UCSD-AML1 (cell line): Measurements from ENCODE around the gene WNK1.

Source experiments
- DNase-seq: peaks from one replicate; lab custom pipeline; 2025; ENCODE audit not compliant: unreplicated experiment; lab: John Stamatoyannopoulos, UW

Gene WNK1

DNA sequence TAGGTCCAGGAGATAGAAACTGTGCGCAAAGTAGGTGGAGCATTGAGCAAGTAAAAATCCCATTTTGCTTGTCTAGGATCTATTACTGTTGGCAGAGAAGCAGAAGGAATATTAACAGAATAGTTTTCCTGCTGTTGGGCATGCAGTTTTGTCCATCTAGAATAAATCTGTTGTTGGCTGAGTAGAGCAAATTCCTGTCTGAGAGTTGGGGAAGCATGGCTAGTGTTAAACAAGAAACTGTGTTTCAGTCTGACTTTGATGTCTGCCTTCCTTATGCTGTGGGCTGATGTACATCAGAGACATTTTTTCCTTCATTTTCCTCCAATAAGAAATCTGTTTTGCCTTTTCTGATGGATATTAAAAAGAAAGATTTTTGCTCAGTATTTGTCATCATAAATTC is 99.0 kb downstream of the WNK1 start:
- no peak for DNase-seq

DNA sequence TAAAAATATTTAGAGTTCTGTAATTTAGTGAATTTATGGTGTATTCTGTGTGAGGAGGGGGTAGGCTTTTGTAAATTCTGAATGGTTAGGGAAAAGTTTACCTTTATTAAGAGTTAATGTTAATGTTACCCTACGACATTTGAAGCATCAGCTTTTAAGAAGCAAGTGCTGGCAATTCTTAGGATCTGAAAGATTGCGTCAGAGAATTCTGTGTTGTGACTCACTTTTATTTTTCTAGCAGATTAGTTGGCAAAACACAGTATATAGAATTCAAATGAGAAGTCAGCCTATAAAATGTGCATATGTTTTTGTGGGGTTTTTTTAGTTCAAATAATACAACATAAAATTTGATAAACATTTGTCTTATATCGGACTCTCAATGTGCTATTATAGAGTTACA is 99.5 kb downstream of the WNK1 start:
- DNase-seq, result no peak

DNA sequence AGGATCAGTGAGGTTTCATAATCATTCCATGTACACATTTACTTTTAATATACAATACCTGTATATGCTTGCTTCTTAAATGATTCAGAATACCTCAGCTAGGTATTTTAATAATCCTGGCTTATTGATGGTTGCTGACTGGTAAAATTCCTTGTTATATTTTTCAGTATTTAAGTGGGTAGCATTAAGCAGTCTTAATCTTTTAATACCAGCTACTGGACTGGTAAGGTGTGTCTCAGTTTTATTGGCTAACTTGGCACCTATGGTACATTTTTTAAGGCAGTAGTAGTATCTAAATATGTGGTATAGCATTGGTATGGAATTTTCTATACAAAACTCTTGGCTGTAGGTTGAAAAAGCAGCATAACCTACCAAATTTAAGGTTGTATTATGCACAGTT is 100.5 kb downstream of the WNK1 start:
- DNase-seq, result no peak

DNA sequence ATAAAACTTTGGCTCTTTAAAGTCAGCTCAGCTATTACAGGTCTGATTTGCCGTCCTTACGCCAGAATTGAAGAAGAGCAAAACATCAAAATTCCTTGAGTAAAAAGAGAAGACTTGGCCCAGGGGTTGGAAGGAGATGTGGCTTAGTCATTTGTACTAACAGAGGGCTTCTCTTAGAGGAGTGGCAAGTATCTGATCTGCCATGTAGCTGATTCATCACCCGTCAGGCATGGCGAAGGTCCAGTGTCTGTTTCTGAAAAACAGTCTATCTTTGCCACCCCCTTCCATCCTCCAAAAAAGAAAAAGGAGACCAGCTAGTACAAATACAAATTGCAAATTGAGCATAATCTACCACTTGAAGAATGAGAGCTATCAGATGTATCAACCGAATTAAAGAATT is 105.2 kb downstream of the WNK1 start:
- no peak for DNase-seq

DNA sequence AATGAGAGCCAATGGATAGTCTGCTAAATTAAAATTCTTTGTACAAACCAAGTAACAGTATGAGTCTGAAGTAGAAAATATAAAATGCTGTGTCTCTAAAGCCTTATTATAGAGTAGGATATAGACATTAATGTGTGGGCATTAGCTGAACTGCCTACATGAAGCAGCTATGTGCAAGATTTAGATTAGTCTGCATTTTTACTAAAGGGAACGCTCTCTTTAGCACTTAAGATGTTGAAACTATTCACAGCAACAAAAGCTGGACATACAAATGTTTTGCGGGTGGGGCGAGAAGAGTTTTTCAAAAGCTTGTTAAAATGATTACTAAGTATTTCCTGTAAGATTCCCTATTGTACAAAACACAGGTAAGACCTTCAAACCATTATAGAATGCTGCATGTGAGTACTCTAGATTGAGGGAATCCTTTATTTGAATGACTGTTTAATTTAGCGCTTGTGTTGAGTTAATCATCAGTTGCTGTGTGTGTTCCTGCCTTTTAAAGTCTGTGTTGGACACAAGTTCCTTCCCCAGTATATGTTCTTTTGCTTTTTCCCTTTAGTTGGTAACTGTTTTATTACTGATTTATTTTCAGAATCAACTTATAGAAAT is 110.0 kb downstream of the WNK1 start:
- no peak for DNase-seq

DNA sequence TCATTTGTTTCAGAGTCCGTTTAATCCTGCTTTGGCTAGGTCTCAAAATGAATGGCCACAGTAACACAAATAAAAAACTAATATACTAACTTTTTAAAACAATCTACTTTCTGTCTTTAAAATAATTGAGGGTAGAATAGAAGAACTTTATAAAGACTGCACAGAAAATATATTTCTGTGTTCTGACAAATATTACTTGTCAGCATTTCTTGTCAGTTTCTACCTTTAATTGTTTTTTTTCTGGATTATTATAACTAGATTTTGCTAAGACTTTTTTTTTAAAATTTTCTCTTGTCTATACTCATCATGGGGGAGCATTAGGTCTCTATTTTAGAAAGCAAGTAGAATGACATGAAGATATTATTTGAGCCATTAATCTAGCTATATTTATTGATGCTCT is 110.9 kb downstream of the WNK1 start:
- DNase-seq, result no peak

DNA sequence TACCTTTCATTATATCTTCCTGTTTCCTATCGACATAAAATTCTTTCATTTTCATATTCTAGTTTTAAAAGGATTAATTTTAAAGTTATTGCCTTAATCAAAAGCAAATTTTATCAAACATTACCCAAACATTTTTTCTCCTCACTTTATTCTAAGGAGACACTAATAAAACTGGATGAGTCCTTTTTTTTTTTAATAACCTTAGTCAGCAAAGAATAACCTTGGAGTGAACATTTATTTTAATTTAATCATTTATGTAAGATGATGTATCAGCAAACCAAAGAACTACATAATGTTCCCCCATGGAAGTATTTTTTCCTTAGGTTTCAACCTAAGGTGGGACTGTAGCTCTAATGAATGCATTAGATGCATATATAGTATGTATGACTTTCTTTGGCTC is 113.2 kb downstream of the WNK1 start:
- no peak for DNase-seq

DNA sequence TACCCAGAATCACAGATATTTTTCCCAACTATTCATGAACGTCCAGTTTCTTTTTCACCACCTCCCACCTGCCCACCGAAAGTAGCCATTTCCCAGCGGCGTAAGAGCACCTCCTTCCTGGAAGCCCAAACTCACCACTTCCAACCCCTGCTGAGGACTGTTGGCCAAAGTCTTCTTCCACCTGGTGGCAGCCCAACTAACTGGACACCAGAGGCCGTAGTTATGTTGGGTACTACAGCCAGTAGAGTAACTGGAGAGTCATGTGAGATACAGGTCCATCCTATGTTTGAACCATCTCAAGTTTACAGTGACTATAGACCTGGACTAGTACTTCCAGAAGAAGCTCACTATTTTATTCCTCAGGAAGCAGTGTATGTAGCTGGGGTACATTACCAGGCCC is 115.5 kb downstream of the WNK1 start:
- DNase-seq, result no peak

DNA sequence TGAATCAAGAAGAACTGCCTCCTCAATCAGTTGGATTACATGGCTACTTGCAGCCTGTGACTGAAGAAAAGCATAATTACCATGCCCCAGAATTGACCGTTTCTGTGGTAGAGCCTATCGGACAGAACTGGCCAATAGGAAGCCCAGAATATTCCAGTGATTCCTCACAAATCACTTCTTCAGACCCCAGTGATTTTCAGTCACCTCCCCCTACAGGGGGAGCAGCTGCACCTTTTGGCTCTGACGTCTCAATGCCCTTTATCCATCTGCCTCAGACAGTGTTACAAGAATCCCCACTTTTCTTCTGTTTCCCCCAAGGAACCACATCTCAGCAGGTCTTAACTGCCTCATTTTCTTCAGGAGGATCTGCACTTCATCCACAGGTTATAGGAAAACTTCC is 116.3 kb downstream of the WNK1 start:
- no peak for DNase-seq

DNA sequence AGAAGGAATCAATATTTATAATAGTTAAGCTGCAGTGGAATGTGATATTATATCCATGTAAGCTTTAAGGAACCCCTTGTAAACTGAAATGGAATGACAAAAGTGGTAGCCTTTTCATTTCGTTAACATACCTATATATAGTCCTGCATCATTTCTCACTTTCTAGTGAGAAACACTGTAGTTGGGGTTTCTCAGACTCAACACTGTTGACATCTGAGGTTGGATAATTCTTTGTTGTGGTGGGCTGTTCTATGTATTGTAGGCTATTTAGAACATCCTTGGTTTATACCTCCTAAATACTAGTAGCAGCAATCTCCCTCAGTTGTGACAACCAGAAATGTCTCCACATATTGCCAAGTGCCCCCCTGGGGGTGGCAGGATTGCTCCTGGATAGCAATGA is 118.0 kb downstream of the WNK1 start:
- DNase-seq, result no peak

DNA sequence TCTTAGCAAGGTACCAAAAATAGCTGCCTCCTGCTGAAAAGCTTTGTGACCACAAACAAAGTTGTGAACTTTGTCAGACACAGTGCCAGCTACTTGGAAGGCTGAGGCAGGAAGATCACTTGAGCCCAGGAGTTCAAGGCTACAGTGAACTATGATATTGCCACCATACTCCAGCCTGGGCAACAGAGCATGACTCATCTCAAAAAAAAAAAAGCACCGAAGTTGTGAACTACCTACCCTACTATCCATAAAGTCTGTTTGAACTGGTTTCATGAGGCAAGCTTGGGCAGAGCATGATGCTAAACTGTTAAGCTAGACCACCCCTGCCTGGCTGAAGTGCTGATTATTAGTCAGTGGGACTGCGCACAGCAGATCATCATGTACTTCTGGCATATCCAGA is 121.6 kb downstream of the WNK1 start:
- no peak for DNase-seq

DNA sequence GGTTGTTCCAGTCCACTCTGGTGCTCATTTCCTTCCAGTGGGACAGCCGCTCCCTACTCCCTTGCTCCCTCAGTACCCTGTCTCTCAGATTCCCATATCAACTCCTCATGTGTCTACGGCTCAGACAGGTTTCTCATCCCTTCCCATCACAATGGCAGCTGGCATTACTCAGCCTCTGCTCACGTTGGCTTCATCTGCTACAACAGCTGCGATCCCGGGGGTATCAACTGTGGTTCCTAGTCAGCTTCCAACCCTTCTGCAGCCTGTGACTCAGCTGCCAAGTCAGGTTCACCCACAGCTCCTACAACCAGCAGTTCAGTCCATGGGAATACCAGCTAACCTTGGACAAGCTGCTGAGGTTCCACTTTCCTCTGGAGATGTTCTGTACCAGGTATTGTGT is 127.3 kb downstream of the WNK1 start:
- no peak for DNase-seq

DNA sequence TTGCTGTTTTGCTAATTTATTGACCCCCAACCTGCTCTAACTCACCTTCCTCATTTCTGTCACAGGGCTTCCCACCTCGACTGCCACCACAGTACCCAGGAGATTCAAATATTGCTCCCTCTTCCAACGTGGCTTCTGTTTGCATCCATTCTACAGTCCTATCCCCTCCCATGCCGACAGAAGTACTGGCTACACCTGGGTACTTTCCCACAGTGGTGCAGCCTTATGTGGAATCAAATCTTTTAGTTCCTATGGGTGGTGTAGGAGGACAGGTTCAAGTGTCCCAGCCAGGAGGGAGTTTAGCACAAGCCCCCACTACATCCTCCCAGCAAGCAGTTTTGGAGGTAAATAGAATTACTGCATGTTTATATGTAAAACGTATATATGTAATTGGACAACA is 128.3 kb downstream of the WNK1 start:
- no peak for DNase-seq

DNA sequence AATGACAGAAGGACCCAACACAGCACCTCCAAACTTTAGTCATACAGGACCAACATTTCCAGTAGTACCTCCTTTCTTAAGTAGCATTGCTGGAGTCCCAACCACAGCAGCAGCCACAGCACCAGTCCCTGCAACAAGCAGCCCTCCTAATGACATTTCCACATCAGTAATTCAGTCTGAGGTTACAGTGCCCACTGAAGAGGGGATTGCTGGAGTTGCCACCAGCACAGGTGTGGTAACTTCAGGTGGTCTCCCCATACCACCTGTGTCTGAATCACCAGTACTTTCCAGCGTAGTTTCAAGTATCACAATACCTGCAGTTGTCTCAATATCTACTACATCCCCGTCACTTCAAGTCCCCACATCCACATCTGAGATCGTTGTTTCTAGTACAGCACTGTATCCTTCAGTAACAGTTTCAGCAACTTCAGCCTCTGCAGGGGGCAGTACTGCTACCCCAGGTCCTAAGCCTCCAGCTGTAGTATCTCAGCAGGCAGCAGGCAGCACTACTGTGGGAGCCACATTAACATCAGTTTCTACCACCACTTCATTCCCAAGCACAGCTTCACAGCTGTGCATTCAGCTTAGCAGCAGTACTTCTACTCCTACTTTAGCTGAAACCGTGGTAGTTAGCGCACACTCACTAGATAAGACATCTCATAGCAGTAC is 132.5 kb downstream of the WNK1 start:
- DNase-seq, result no peak

DNA sequence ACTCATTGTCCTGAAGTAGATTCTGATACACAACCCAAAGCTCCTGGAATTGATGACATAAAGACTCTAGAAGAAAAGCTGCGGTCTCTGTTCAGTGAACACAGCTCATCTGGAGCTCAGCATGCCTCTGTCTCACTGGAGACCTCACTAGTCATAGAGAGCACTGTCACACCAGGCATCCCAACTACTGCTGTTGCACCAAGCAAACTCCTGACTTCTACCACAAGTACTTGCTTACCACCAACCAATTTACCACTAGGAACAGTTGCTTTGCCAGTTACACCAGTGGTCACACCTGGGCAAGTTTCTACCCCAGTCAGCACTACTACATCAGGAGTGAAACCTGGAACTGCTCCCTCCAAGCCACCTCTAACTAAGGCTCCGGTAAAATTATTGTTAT is 133.3 kb downstream of the WNK1 start:
- DNase-seq, result no peak

DNA sequence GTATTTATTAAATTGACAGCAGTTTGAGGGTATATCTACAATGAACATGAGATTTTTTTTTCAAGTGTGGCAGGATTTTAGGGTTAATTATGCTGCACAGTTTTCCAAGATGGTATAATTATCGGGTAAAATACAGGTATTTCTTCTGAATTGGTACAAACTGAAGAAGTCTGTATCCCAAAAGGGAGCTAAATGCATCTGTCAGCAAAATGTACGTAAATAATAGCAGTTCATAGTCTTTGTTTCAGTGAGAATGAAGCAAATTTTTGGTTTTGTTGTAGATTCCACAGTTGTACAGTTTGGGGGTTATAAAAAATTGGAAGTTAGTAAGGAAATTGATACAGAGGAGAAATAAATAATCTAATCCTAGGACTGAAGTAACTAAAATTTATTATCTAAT is 133.8 kb downstream of the WNK1 start:
- DNase-seq, result no peak

DNA sequence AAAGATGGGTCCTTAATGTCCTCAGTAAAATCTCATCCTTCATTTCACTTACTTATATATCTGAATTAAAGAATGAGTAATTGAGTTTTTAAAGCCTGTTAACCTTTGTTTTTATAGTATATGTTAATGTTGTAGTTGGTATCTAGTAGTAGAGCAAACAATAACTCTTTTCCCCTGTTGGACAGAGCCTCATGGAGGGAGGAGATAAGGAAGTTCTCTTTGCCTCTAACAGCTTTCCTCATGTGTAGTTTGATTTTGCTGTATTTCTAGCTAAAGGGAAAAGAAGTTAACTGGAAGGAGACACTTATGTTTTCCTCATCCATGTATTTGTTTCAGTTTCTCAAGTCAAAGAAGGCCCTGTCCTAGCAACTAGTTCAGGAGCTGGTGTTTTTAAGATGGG is 141.8 kb downstream of the WNK1 start:
- DNase-seq, result no peak

DNA sequence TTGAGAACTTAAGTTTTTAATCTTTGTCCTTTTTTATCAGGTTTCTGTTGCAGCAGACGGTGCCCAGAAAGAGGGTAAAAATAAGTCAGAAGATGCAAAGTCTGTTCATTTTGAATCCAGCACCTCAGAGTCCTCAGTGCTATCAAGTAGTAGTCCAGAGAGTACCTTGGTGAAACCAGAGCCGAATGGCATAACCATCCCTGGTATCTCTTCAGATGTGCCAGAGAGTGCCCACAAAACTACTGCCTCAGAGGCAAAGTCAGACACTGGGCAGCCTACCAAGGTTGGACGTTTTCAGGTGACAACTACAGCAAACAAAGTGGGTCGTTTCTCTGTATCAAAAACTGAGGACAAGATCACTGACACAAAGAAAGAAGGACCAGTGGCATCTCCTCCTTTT is 143.7 kb downstream of the WNK1 start:
- no peak for DNase-seq

DNA sequence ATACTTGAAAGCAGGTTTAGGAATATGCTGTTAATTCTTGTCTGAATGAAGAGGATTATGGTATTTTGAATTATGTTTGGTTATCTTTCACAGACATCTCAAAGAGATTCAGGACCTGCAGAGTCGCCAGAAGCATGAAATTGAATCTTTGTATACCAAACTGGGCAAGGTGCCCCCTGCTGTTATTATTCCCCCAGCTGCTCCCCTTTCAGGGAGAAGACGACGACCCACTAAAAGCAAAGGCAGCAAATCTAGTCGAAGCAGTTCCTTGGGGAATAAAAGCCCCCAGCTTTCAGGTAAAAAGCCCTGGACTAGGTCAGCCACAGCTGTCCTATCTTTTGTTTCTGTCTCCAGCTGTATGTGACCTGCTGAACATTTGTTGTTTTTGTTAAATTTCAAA is 145.0 kb downstream of the WNK1 start:
- DNase-seq, result no peak

DNA sequence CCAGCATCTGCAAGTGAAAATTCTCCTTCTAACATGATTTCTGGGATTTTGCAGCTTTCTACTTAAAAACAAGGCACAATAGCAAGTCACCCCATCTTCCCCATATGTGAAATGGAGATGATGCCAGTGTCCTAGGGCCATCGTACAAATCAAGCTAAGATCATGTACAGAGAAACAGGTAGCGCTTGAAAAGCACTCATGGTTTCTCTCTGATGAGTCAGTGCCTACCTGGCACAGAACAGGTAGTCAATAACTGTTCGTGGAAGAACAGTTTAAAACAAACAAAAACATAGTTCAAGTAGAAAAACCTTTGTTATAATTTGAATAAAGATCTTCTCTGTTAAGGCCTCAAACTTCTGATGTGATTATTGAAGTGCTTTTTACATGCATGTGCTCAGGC is 150.2 kb downstream of the WNK1 start:
- no peak for DNase-seq

DNA sequence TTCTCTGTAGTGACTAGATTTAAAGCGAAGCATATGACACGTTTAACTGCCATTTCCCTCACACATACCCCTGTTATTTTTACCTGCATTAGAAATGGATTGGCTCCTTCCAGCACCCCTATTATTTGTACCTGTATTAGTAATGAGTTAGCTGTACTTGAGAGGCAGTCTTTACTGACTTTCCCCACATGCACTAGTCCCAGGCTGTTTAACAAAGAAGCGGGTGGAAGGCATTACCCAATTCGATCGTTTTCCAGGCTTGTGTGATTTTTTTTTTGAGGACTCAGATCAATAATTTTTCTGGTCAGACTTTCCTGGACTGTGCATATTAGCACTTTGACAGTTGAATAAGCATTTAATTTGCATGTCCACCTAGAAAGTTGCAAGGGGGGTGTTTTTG is 150.7 kb downstream of the WNK1 start:
- no peak for DNase-seq

DNA sequence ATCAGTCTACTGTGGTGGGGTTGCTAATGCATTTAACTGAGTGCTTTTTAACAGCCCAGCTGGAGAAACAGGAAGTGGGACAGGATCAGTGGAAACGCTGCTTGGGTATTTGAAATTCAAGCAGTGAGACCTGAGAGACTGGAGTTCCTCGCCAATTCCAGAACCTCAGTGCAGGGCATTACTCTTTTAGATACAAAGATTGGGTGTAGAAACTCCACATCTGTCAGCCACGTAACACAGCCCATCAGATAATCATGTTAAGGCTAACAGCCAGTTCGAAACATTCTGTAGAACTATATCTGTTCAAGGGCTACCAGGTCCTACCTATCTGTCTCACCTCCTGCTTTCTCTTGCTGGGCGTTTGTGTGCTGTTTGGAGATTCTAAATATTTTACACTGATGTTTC is 151.6 kb downstream of the WNK1 start:
- no peak for DNase-seq

DNA sequence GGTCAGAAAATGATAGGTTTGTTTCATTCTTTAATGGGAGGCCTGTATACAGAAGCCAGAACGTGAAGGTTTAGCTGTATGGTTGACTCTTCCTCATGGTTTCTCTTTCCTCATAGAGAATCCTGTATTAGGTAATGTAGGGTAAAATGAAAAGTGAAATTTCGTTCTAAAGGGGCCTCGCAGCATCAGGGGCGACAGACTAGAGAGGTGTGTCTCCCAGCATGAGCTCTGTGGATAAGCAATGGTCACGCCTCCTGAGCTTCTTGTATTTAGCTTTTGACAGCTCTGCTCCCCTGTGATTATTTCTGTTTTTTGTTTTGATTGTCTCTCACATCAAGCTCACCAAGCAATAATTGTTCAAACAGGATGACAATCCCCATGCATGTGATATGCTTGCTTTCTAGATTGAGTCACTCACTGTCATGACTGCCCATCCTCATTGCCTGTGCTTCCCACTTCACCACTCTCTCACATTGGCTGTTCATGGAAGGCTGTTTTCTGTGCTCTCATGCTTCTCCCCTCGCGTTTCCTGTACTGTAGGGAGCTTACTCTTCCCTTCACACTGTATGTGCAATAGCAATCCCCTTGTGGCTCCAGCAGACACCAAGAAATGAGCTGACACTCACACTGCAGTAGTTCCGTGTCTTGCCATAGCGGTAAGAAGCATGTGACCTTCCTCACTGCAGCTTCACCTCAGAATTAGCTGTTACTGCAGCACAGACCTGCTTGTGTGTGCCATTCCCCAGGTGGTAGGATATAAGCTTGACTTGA is 153.1 kb downstream of the WNK1 start:
- peak; percentile 32 for DNase-seq
